OCI-LY1 (cell line): ENCODE data around the gene GLG1.
"Not testable (repeated sequence)": the region's sequence is repeated elsewhere in the genome, so short reads cannot be mapped to it uniquely, and the experiment has no call there.

ENCODE experiments used
- H2AFZ ChIP-seq: fragments of 200-600 bp; sonication (generic), shearing (Covaris generic); 2 replicates; pipeline ENCODE4 v1.6.0; 2014; ENCODE audit warnings: antibody characterized with exemption, mild to moderate bottlenecking, low read length
- H3F3A ChIP-seq: fragments of 200-600 bp; sonication (generic), shearing (Covaris generic); 2 replicates; pipeline ENCODE4 v1.6.0; 2014; ENCODE audit warnings: mild to moderate bottlenecking, antibody characterized with exemption, low read length, moderate library complexity; ENCODE audit not compliant: insufficient read depth
- H3K27ac ChIP-seq: fragments of 200-600 bp; sonication (generic); 2 replicates; pipeline ENCODE4 v1.5.1; 2014; ENCODE audit warnings: low read length, mixed run types, mild to moderate bottlenecking, low read depth; ENCODE audit not compliant: poor library complexity, severe bottlenecking
- H3K27me3 ChIP-seq: fragments of 200-600 bp; sonication (generic); 2 replicates; pipeline ENCODE4 v1.6.0; 2014; ENCODE audit warnings: antibody characterized with exemption, mild to moderate bottlenecking, low read length, moderate library complexity; ENCODE audit not compliant: insufficient read depth
- H3K36me3 ChIP-seq: fragments of 200-600 bp; sonication (generic); 2 replicates; pipeline ENCODE4 v1.6.1; 2014; ENCODE audit warnings: mild to moderate bottlenecking, antibody characterized with exemption, low read length, moderate library complexity, mixed read lengths; ENCODE audit not compliant: insufficient read depth
- H3K4me1 ChIP-seq: fragments of 200-600 bp; sonication (generic); 2 replicates; pipeline ENCODE4 v1.5.1; 2014; ENCODE audit warnings: mild to moderate bottlenecking, low read length, moderate library complexity; ENCODE audit not compliant: insufficient read depth, severe bottlenecking
- H3K4me2 ChIP-seq: fragments of 200-600 bp; sonication (generic), shearing (Covaris generic); 2 replicates; pipeline ENCODE4 v1.6.1; 2014; ENCODE audit warnings: low read length
- H3K4me3 ChIP-seq: fragments of 200-600 bp; sonication (generic); 2 replicates; pipeline ENCODE4 v1.5.1; 2014; ENCODE audit warnings: low read length, low read depth, mild to moderate bottlenecking, mixed read lengths; ENCODE audit not compliant: poor library complexity, severe bottlenecking
- H3K79me2 ChIP-seq: fragments of 200-600 bp; shearing (Covaris generic); 2 replicates; pipeline ENCODE4 v1.6.1; 2016; ENCODE audit warnings: mixed run types, low read length, mixed read lengths; ENCODE audit not compliant: insufficient read depth
- H3K9ac ChIP-seq: fragments of 200-600 bp; sonication (generic), shearing (Covaris generic); 2 replicates; pipeline ENCODE4 v1.6.1; 2014; ENCODE audit warnings: mild to moderate bottlenecking, low read length, mixed read lengths
- H3K9me2 ChIP-seq: fragments of 200-600 bp; sonication (generic), shearing (Covaris generic); 2 replicates; pipeline ENCODE4 v1.6.1; 2014; ENCODE audit warnings: low read depth, mild to moderate bottlenecking, low read length, mixed read lengths
- H3K9me3 ChIP-seq: fragments of 200-600 bp; shearing (Covaris generic); 2 replicates; pipeline ENCODE4 v1.6.1; 2014; ENCODE audit warnings: low read length, mixed read lengths
- H4K20me1 ChIP-seq: fragments of 200-600 bp; sonication (generic), shearing (Covaris generic); 2 replicates; pipeline ENCODE4 v1.6.0; 2016; ENCODE audit warnings: mild to moderate bottlenecking, low read length; ENCODE audit not compliant: insufficient read depth
- CTCF ChIP-seq: fragments of 200-600 bp; sonication (generic), shearing (Covaris generic); IDR thresholded peaks from 2 replicates; pipeline ENCODE4 v1.5.1; 2017; ENCODE audit warnings: mild to moderate bottlenecking, antibody characterized with exemption, low read length, moderate library complexity, mixed read lengths
- EZH2 ChIP-seq: fragments of 200-600 bp; sonication (generic), shearing (Covaris generic); IDR thresholded peaks from 2 replicates; pipeline ENCODE4 v1.8.0; 2017; ENCODE audit warnings: borderline replicate concordance, mixed run types, mild to moderate bottlenecking, antibody characterized with exemption, low read length, moderate library complexity, mixed read lengths

The GLG1 gene

DNA sequence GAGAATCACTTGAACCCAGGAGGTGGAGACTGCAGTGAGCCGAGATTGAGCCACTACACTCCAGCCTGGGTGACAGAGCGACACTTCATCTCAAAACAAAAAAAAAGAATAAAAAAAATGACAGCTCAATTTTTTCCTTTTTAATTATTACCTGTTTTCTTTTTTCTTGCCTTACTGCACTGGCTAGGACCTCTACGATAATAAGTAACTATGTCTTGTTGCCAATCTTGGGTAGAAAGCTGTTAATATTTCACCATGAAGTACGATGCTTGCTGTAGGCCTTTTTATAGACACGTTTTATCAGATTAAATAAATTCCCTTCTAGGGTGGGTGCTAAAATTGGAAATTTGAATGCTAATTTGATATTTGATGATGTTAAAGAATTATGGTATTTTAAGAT lies 82.8 kb downstream of the GLG1 start:
- TF ChIP-seq EZH2 (no peak), CTCF (no peak)
- no peaks in the 10 kb centered on the region for H3K4me1 ChIP-seq

DNA sequence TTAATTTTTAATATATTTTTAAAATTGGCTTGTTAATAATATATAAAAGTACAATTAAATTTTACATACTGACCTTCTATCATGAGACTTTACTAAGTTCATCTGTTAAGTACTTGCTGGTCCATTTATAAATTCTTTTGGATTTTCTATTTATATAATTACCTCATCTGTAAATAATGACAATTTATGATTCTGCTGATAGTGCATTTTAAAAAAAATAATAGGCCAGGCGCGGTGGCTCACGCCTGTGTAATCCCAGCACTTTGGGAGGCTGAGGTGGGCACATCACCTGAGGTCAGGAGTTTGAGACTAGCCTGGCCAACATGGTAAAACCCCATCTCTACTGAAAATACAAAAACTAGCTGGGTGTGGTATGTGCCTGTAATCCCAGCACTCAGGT lies 83.2 kb downstream of the GLG1 start:
- H3K4me1 ChIP-seq, H2AFZ ChIP-seq, H4K20me1 ChIP-seq, H3K9me3 ChIP-seq, H3K9me2 ChIP-seq, H3K27ac ChIP-seq, H3K27me3 ChIP-seq, H3F3A ChIP-seq, H3K79me2 ChIP-seq, H3K4me3 ChIP-seq, H3K4me2 ChIP-seq, H3K9ac ChIP-seq: not testable (repeated sequence)
- peaks cover 13% of the 10 kb centered on the region for H3K36me3 ChIP-seq

More for the DNA sequence above, 82.8 kb downstream of the GLG1 start:
- Histone ChIP-seq H3F3A (no peaks in the 10 kb centered on the region), H3K9me2 (no peaks in the 10 kb centered on the region), H3K27me3 (no peaks in the 10 kb centered on the region), H3K4me3 (no peak overlapping the region), H3K9ac (no peak overlapping the region), H3K36me3 (peaks cover 13% of the 10 kb centered on the region), H3K79me2 (no peaks in the 10 kb centered on the region), H2AFZ (no peak overlapping the region), H3K27ac (no peak overlapping the region), H4K20me1 (no peaks in the 10 kb centered on the region), H3K4me2 (no peak overlapping the region), H3K9me3 (peaks cover 6% of the 10 kb centered on the region; the same call in 1 of the 2 replicates)

DNA sequence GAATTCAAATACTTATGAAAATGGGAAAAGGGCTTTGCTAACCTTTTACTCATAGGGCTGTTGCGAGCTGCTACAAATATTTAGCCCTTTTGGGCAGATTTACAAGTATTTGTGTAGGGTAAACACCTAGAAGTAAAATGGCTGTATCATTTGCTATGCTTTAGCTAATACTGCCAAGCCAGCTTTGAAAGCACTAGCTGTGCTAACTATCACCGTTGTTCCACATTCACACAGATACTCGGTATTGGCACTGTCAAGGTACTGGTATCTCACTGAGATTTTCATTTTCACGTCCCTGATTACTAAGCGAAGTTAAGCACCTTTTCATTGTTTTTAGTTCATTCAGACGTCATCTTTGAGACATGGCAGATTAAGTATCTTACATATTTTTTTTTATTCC lies 84.8 kb downstream of the GLG1 start:
- H3K79me2 ChIP-seq = no peaks in the 10 kb centered on the region
- no peaks in the 10 kb centered on the region for H4K20me1 ChIP-seq
- no peak overlapping the region for H3K4me3 ChIP-seq
- no peaks in the 10 kb centered on the region for H3K9me2 ChIP-seq
- no peak for TF ChIP-seq CTCF
- no peak for TF ChIP-seq EZH2
- peaks cover 6% of the 10 kb centered on the region; the same call in 1 of the 2 replicates for H3K9me3 ChIP-seq
- H3K27ac ChIP-seq = no peak overlapping the region
- no peaks in the 10 kb centered on the region for H3K27me3 ChIP-seq
- no peaks in the 10 kb centered on the region for H3F3A ChIP-seq
- no peak overlapping the region for H2AFZ ChIP-seq
- no peak overlapping the region for H3K4me2 ChIP-seq
- no peaks in the 10 kb centered on the region for H3K4me1 ChIP-seq
- H3K36me3 ChIP-seq = peaks cover 13% of the 10 kb centered on the region
- H3K9ac ChIP-seq = no peak overlapping the region

- Histone ChIP-seq H3K27me3 (no peaks in the 10 kb centered on the region), H3K9me3 (peaks cover 6% of the 10 kb centered on the region; the same call in 1 of the 2 replicates), H3K4me1 (no peaks in the 10 kb centered on the region), H3K36me3 (peaks cover 13% of the 10 kb centered on the region), H3K4me2 (no peak overlapping the region), H3K4me3 (no peak overlapping the region), H3K9ac (no peak overlapping the region), H3F3A (no peaks in the 10 kb centered on the region), H3K9me2 (no peaks in the 10 kb centered on the region), H3K27ac (no peak overlapping the region), H4K20me1 (no peaks in the 10 kb centered on the region), H3K79me2 (no peaks in the 10 kb centered on the region), H2AFZ (no peak overlapping the region)
- TF ChIP-seq EZH2 (no peak), CTCF (no peak)
Measured at GRCh38 chr16:74521691-74522090, 85.2 kb downstream of the GLG1 start.

- not testable (repeated sequence) for H3K27ac ChIP-seq, H3K79me2 ChIP-seq, H3K36me3 ChIP-seq, H4K20me1 ChIP-seq, H3K27me3 ChIP-seq, H3K4me1 ChIP-seq, H3K9me2 ChIP-seq, H3K9ac ChIP-seq, H3K9me3 ChIP-seq, H3K4me2 ChIP-seq, H3K4me3 ChIP-seq, H3F3A ChIP-seq, H2AFZ ChIP-seq
Measured at GRCh38 chr16:74518934-74519333, 88.0 kb downstream of the GLG1 start.
